ENCODE measurements around the gene PRR14. TPM values are rescaled to one million over a fixed set of nuclear protein-coding genes. Genes with fewer than 3 reads are reported as not detected.
"Not testable (repeated sequence)": the region's sequence is repeated elsewhere in the genome, so short reads cannot be mapped to it uniquely, and the experiment has no call there.

The PRR14 gene
- total RNA-seq, 2 donors from 2014 or later, result 37.5 to 66.7 TPM

- intact Hi-C loops (cut with DNase I), result no loop called here
- 92% methylated on average over 3 of the region's 3 CpGs for WGBS
- no peaks in the 10 kb centered on the region for H3K4me1 ChIP-seq (replicated peaks)
- no peak overlapping the region for H3K4me3 ChIP-seq
- no peaks in the 10 kb centered on the region for H3K9me3 ChIP-seq
- H3K27me3 ChIP-seq (replicated peaks; ENCODE audit: insufficient read depth), result no peaks in the 10 kb centered on the region
- no peaks in the 10 kb centered on the region for H3K36me3 ChIP-seq
- no peak for DNase-seq (ENCODE audit: low spot score)
- TF ChIP-seq POLR2A (IDR thresholded peaks at IDR 0.05), result no peak
- no peak overlapping the region for H3K27ac ChIP-seq
Measured at GRCh38 chr16:30680326-30680725, 29.6 kb downstream of the PRR14 start.

- intact Hi-C loops (cut with DNase I), result no loop called here
- TF ChIP-seq POLR2AphosphoS5 (IDR thresholded peaks at IDR 0.05) (no peak), POLR2A (IDR thresholded peaks at IDR 0.05) (no peak)
- TF ChIP-seq, protein P1, sequence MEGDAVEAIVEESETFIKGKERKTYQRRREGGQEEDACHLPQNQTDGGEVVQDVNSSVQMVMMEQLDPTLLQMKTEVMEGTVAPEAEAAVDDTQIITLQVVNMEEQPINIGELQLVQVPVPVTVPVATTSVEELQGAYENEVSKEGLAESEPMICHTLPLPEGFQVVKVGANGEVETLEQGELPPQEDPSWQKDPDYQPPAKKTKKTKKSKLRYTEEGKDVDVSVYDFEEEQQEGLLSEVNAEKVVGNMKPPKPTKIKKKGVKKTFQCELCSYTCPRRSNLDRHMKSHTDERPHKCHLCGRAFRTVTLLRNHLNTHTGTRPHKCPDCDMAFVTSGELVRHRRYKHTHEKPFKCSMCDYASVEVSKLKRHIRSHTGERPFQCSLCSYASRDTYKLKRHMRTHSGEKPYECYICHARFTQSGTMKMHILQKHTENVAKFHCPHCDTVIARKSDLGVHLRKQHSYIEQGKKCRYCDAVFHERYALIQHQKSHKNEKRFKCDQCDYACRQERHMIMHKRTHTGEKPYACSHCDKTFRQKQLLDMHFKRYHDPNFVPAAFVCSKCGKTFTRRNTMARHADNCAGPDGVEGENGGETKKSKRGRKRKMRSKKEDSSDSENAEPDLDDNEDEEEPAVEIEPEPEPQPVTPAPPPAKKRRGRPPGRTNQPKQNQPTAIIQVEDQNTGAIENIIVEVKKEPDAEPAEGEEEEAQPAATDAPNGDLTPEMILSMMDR (IDR thresholded peaks at IDR 0.05), result no peak
Measured at GRCh38 chr16:30688701-30689100, 37.9 kb downstream of the PRR14 start.

DNA sequence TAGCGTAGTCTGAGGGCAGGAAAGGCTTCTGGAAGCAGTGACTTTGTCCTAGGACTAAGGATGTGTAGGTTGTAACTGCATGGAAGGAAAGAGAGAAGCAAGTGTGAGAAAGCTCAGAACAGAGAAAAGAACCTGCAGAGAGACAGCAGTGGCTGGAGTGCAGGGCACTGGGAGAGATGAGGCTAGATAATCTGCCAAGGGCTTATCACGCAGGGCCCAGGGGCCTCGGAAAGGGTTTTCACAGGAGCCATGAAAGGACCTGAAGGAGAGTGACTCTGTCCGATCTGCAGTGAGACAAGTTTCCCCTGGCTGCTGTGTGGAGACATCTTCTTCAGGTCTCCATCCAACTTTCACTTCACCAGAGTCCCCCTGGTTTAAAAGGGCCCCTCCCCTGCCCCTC is 41.1 kb downstream of the PRR14 start:
- DNase-seq (ENCODE audit: low spot score), result no peak
- no peaks in the 10 kb centered on the region for H3K36me3 ChIP-seq
- WGBS, result 54% methylated on average over 4 of the region's 4 CpGs
- intact Hi-C loops (cut with DNase I), result no loop called here
- H3K4me3 ChIP-seq, result no peak overlapping the region
- H3K4me1 ChIP-seq (replicated peaks), result no peaks in the 10 kb centered on the region
- TF ChIP-seq, protein P1 (IDR thresholded peaks at IDR 0.05), result no peak
- no peak for TF ChIP-seq POLR2AphosphoS5 (IDR thresholded peaks at IDR 0.05)
- no peak for TF ChIP-seq POLR2A (IDR thresholded peaks at IDR 0.05)
- no peaks in the 10 kb centered on the region for H3K9me3 ChIP-seq
- no peaks in the 10 kb centered on the region for H3K27me3 ChIP-seq (replicated peaks; ENCODE audit: insufficient read depth)
- H3K27ac ChIP-seq, result no peak overlapping the region

More at GRCh38 chr16:30688701-30689100, 37.9 kb downstream of the PRR14 start:
- Histone ChIP-seq H3K27ac (no peak overlapping the region), H3K4me1 (replicated peaks) (no peaks in the 10 kb centered on the region), H3K36me3 (no peaks in the 10 kb centered on the region), H3K9me3 (no peaks in the 10 kb centered on the region), H3K27me3 (replicated peaks; ENCODE audit: insufficient read depth) (no peaks in the 10 kb centered on the region), H3K4me3 (no peak overlapping the region)
- 74% methylated on average over 4 of the region's 4 CpGs for WGBS
- DNase-seq (ENCODE audit: low spot score), result no peak

DNA sequence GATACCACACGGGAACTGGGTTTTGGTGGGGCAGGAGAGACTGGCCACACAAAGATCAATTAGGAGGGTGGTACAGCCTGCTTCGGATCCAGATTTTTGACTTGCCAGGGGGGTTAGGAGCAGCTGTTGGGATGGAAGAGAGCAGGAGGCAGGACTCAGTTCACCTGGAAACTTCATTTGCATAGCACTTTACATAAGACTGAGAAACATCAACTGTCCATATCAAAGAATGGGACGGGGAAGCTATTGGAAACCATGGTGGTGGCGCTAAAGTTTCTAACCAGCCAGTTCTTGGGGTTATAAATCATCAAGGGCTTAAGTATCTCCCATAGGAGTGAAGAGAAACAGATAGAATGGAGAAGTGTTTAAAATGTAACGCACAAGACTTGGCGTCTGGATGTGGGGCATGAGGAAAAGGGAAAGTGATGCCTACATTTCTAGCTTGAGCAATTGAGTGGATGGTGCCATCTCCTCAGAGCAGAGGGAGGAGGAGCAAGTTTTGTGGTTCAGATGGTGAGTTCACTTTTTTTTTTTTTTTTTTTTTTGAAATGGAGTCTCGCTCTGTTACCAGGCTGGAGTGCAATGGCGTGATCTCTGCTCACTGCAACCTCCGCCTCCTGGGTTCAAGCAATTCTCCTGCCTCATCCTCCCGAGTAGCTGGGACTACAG is 41.8 kb downstream of the PRR14 start:
- intact Hi-C loops (cut with DNase I), result no loop called here
- WGBS, result 64% methylated on average over 10 of the region's 10 CpGs
- H3K4me3 ChIP-seq, result no peak overlapping the region
- no peak for TF ChIP-seq POLR2A (IDR thresholded peaks at IDR 0.05)
- TF ChIP-seq POLR2AphosphoS5 (IDR thresholded peaks at IDR 0.05), result no peak
- TF ChIP-seq, protein P1 (IDR thresholded peaks at IDR 0.05), result no peak
- H3K27ac ChIP-seq, result no peak overlapping the region
- no peaks in the 10 kb centered on the region for H3K27me3 ChIP-seq (replicated peaks; ENCODE audit: insufficient read depth)
- no peaks in the 10 kb centered on the region for H3K36me3 ChIP-seq
- DNase-seq (ENCODE audit: low spot score), result no peak
- H3K9me3 ChIP-seq, result no peaks in the 10 kb centered on the region
- H3K4me1 ChIP-seq (replicated peaks), result no peaks in the 10 kb centered on the region

DNA sequence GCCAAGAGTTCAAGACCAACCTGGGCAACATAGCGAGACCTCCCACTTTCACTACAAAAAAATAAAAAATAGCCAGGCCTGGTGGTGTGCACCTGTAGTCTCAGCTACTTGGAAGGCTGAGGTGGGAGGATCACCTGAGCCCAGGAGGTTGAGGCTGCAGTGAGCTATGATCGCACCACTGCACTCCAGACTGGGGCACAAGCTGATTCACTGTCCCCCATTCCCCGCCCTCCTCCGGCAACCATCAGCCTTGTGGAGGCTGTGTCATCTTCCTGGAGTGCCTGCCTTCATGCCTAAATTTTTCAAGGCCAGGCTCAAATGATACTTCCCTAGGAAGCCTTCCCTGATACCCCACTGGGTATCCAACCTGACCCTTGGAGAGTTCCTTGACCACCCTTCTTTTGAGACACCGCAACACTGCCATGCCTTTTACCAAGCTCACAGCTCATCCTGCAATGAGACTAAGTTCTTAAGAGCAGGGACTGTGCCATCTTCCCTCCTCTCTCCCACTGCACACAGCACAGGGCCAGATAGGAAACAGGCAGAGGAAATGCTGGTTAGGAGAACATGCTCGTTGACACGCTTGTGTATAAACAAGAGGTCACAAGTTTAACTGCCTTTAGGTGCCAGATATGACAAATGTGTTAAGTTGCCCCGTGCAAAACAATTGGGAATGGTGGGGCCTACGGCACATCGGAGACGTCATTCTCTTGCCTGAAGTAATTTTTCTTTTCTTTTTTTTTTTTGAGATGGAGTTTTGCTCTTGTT is 44.4 kb downstream of the PRR14 start:
- no peak for DNase-seq (ENCODE audit: low spot score)
- Histone ChIP-seq H3K4me1 (replicated peaks) (peaks cover 5% of the 10 kb centered on the region), H3K27ac (no peak overlapping the region), H3K9me3 (no peaks in the 10 kb centered on the region), H3K27me3 (replicated peaks; ENCODE audit: insufficient read depth) (no peaks in the 10 kb centered on the region), H3K4me3 (no peak overlapping the region), H3K36me3 (no peaks in the 10 kb centered on the region)
- TF ChIP-seq POLR2A (IDR thresholded peaks at IDR 0.05), result no peak
- no peak for TF ChIP-seq POLR2AphosphoS5 (IDR thresholded peaks at IDR 0.05)
- TF ChIP-seq, protein P1 (IDR thresholded peaks at IDR 0.05), result no peak
- 84% methylated on average over 11 of the region's 11 CpGs for WGBS
- intact Hi-C loops (cut with DNase I), result loop anchor here (5.0 kb wide), 1 partner anchor 38 kb away; the partner anchor contains the start of gene FBRS

DNA sequence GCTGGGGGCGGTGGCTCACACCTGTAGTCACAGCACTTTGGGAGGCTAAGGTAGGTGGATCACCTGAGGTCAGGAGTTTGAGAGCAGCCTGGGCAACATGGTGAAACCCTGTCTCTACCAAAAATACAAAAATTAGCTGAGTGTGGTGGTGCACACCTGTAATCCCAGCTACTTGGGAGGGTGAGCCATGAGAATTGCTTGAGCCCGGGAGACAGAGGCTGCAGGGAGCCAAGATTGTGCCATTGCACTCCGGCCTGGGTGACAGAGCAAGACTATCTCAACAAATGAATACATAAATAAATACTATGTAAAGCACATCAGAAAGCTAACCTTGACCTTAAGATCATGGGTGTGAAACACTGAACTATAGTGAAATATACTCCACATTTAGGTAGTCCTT is 45.9 kb downstream of the PRR14 start:
- WGBS, result 97% methylated on average over 3 of the region's 3 CpGs
- H3K27me3 ChIP-seq (replicated peaks; ENCODE audit: insufficient read depth); H3K4me1 ChIP-seq (replicated peaks); H3K36me3 ChIP-seq; H3K27ac ChIP-seq; DNase-seq (ENCODE audit: low spot score); H3K9me3 ChIP-seq; H3K4me3 ChIP-seq: not testable (repeated sequence)
- intact Hi-C loops (cut with DNase I), result loop anchor here (5.0 kb wide), 1 partner anchor 39 kb away; the partner anchor contains the start of gene FBRS

Measured in prostate gland (tissue), 2 donors.